ENCODE measurements around the gene IL1R2. TPM values are rescaled to one million over a fixed set of nuclear protein-coding genes. Genes with fewer than 3 reads are reported as not detected.

The IL1R2 gene
- total RNA-seq, 2 experiments from 2014 or later, result not detected

GRCh38 chr2:102022884-102023539, 31.3 kb downstream of the IL1R2 start:
- Histone ChIP-seq H3K4me1 (ENCODE audit: insufficient read depth, low read length, poor library complexity, severe bottlenecking) (no peaks in the 10 kb centered on the region), H2AFZ (ENCODE audit: low read length) (no peak overlapping the region), H3K9me3 (ENCODE audit: low read length) (no peaks in the 10 kb centered on the region), H3K36me3 (ENCODE audit: insufficient read depth, low read length) (no peaks in the 10 kb centered on the region), H3K4me3 (ENCODE audit: low read depth, low read length, poor library complexity, severe bottlenecking) (no peak overlapping the region), H3K79me2 (ENCODE audit: insufficient read depth, low read depth, low read length) (no peaks in the 10 kb centered on the region), H3K9me2 (ENCODE audit: insufficient read depth, low read length) (no peaks in the 10 kb centered on the region), H4K20me1 (ENCODE audit: insufficient read depth, low read length) (no peaks in the 10 kb centered on the region), H3K27ac (ENCODE audit: low read depth, low read length, poor library complexity, severe bottlenecking) (no peak overlapping the region), H3K4me2 (ENCODE audit: low read length) (no peak overlapping the region)
- intact Hi-C loops (cut with micrococcal nuclease; ENCODE audit: unreplicated experiment), result no loop called here
- no TSS peak for BruUV-seq (replicated peaks)
- TF ChIP-seq EZH2phosphoT487 (IDR thresholded peaks at IDR 0.05; ENCODE audit: borderline replicate concordance, low read depth, low read length), result no peak
- TF ChIP-seq CTCF (conservative IDR thresholded peaks at IDR 0.05; ENCODE audit: low read length), result no peak
- CTCF ChIA-PET (ENCODE audit: unreplicated experiment), result no interaction called here
- POLR2A ChIA-PET, result no interaction called here
- DNase-seq (ENCODE audit: low spot score), result no peak

GRCh38 chr2:102024410-102024809, 32.6 kb downstream of the IL1R2 start:
- BruUV-seq (replicated peaks), result no TSS peak
- Histone ChIP-seq H2AFZ (ENCODE audit: low read length) (no peak overlapping the region), H4K20me1 (ENCODE audit: insufficient read depth, low read length) (no peaks in the 10 kb centered on the region), H3K9me2 (ENCODE audit: insufficient read depth, low read length) (no peaks in the 10 kb centered on the region), H3K4me3 (ENCODE audit: low read depth, low read length, poor library complexity, severe bottlenecking) (no peak overlapping the region), H3K36me3 (ENCODE audit: insufficient read depth, low read length) (no peaks in the 10 kb centered on the region), H3K9me3 (ENCODE audit: low read length) (no peaks in the 10 kb centered on the region), H3K4me1 (ENCODE audit: insufficient read depth, low read length, poor library complexity, severe bottlenecking) (no peaks in the 10 kb centered on the region), H3K27ac (ENCODE audit: low read depth, low read length, poor library complexity, severe bottlenecking) (no peak overlapping the region), H3K79me2 (ENCODE audit: insufficient read depth, low read depth, low read length) (no peaks in the 10 kb centered on the region), H3K4me2 (ENCODE audit: low read length) (no peak overlapping the region)
- CTCF ChIA-PET (ENCODE audit: unreplicated experiment), result no interaction called here
- TF ChIP-seq EZH2phosphoT487 (IDR thresholded peaks at IDR 0.05; ENCODE audit: borderline replicate concordance, low read depth, low read length), result no peak
- POLR2A ChIA-PET, result interaction anchor here (0.9 kb wide), 1 partner anchor 9 kb away, joined by 4 read pairs; no protein-coding TSS in a partner anchor
- no peak for DNase-seq (ENCODE audit: low spot score)
- intact Hi-C loops (cut with micrococcal nuclease; ENCODE audit: unreplicated experiment), result no loop called here

- POLR2A ChIA-PET, result interaction anchor here (0.9 kb wide), 1 partner anchor 9 kb away, joined by 4 read pairs; no protein-coding TSS in a partner anchor
- H3K4me1 ChIP-seq (ENCODE audit: insufficient read depth, low read length, poor library complexity, severe bottlenecking), result no peaks in the 10 kb centered on the region
- no TSS peak for BruUV-seq (replicated peaks)
- intact Hi-C loops (cut with micrococcal nuclease; ENCODE audit: unreplicated experiment), result no loop called here
- CTCF ChIA-PET (ENCODE audit: unreplicated experiment), result no interaction called here
- no peaks in the 10 kb centered on the region for H4K20me1 ChIP-seq (ENCODE audit: insufficient read depth, low read length)
- no peaks in the 10 kb centered on the region for H3K9me2 ChIP-seq (ENCODE audit: insufficient read depth, low read length)
- no peak overlapping the region for H3K27ac ChIP-seq (ENCODE audit: low read depth, low read length, poor library complexity, severe bottlenecking)
- DNase-seq (ENCODE audit: low spot score), result no peak
- H3K4me2 ChIP-seq (ENCODE audit: low read length), result no peak overlapping the region
- no peaks in the 10 kb centered on the region for H3K79me2 ChIP-seq (ENCODE audit: insufficient read depth, low read depth, low read length)
- TF ChIP-seq CTCF (conservative IDR thresholded peaks at IDR 0.05; ENCODE audit: low read length) (no peak), EZH2phosphoT487 (IDR thresholded peaks at IDR 0.05; ENCODE audit: borderline replicate concordance, low read depth, low read length) (no peak)
- H2AFZ ChIP-seq (ENCODE audit: low read length), result no peak overlapping the region
- H3K36me3 ChIP-seq (ENCODE audit: insufficient read depth, low read length), result no peaks in the 10 kb centered on the region
- H3K9me3 ChIP-seq (ENCODE audit: low read length), result no peaks in the 10 kb centered on the region
- H3K4me3 ChIP-seq (ENCODE audit: low read depth, low read length, poor library complexity, severe bottlenecking), result no peak overlapping the region
These were observed 33.3 kb downstream of the IL1R2 start for GRCh38 chr2:102025016-102025501.

All from OCI-LY7 (cell line).